ENCODE results near the gene CADM1. TPM values are rescaled to one million over a fixed set of nuclear protein-coding genes. Genes with fewer than 3 reads are reported as not detected.

CADM1 gene
- polyA plus RNA-seq, 6 donors from 2014 or later: not detected

GRCh38 chr11:115411120-115411519 lies 93.1 kb downstream of the CADM1 start:
- no peak overlapping the region for H3K4me3 Mint-ChIP-seq
- peaks cover 0 to 1% (median 0%) of the 10 kb centered on the region in 7 donors for H3K9me3 Mint-ChIP-seq
- ATAC-seq (ENCODE audit: low read depth in 2 of 2): no peak
- H3K36me3 Mint-ChIP-seq: no peaks in the 10 kb centered on the region
- no peak for DNase-seq
- H3K27ac Mint-ChIP-seq: no peak overlapping the region
- H3K4me1 Mint-ChIP-seq: no peaks in the 10 kb centered on the region
- H3K27me3 Mint-ChIP-seq: peaks cover 0 to 8% (median 0%) of the 10 kb centered on the region in 3 donors

DNA sequence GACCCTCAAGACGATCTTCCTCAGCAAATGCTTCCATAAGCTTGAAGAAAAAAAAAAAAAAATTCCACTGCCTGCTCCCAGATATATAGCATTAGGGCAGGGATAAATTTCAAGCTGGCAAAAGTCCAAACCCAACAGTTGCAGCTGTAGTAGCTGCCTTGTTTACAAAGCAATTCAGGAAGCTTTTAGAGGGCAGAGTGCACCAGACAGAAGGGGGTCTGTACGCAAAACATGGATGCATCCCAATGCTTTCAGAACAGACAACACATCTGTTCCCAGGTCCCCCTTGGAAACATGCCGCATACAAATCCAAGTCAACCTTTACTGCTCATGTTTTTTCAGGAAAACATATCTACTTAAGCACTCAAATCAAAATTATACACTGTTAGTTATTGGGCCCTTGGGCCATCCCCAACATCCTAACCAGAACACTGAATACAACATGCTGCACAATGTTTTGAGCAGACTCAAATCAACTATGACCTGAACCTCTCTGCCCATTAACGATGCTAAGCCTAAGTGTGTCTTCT lies 94.5 kb downstream of the CADM1 start:
- H3K36me3 Mint-ChIP-seq: no peaks in the 10 kb centered on the region
- no peak overlapping the region for H3K4me3 Mint-ChIP-seq
- no peak overlapping the region for H3K27ac Mint-ChIP-seq
- H3K9me3 Mint-ChIP-seq: no peaks in the 10 kb centered on the region
- DNase-seq (no peak), ATAC-seq (ENCODE audit: low read depth in 2 of 2) (no peak)
- H3K4me1 Mint-ChIP-seq: no peaks in the 10 kb centered on the region
- peaks cover 0 to 8% (median 0%) of the 10 kb centered on the region in 3 donors for H3K27me3 Mint-ChIP-seq

DNA sequence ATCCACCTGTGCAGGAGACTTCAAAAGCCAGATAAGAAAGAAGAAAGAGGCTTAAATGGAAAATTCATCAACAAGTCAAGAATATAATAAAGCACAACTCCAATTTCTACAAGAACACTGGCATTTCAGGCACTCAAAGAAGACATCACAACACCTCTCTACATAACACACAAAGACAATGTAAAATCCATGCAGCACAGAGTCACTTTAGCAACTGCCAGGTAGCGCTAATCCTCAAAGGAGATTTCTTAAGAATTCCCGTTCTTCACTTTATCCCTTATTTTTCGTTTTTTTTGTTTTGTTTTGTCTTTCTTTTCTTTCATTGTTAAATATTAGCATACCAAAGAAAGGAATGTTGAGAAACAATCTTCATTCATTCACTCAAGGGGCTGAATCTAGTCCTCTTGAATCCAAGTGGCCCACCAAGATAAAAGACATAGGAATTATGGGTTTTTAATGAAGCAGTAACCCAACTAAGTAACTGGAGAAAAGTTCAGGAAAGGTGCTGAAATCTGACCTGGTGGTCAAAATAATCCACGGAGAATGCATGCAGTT lies 95.0 kb downstream of the CADM1 start:
- no peak overlapping the region for H3K27ac Mint-ChIP-seq

DNA sequence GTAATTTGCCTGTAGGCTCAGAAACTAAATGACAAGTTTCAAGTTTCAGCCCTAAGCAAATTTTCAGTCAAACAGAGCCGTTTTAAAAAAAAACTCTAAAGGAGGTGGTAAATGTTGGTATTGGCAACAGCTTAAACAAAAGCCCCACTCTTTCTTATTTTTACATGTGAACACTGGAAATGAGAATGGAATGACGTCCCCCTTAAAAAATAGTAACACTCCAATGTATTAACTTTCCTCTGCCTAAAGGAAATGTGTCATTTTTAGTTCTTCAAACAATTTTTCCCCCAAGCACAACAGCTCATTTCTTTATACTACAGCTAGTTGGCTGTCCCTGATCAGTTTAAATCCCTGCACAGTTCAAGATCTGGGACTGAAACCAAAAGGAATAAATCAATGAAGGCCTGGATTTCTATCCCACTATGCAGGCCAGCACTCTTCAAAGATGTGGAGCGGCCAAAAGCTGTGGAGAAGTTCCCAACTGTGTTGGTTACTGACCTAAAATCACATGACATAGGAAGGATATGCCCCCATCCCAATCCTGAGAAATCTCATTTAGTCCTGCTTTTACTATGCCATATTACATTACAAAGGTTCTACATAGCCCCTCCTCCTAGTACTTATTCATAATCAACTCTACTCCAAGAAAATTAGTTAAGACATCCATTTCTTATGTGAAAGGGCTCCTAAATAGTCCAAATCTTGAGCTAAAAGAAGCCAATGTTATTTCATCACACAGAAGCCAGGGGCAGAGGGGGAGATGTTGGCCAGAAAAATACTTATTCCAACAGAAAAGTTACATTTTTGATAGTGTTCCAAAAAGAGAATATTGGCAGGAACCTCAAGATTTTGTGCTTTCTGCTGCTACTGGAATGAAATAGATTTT lies 95.9 kb downstream of the CADM1 start:
- Mint-ChIP-seq H3K9me3 (no peaks in the 10 kb centered on the region), H3K4me1 (no peaks in the 10 kb centered on the region), H3K36me3 (no peaks in the 10 kb centered on the region), H3K4me3 (no peak overlapping the region), H3K27me3 (peaks cover 0 to 8% (median 0%) of the 10 kb centered on the region in 3 donors), H3K27ac (no peak overlapping the region)
- DNase-seq: no peak
- ATAC-seq (ENCODE audit: low read depth in 2 of 2): no peak

More for the DNA sequence above, 95.0 kb downstream of the CADM1 start:
- no peaks in the 10 kb centered on the region for H3K36me3 Mint-ChIP-seq
- no peak overlapping the region for H3K4me3 Mint-ChIP-seq
- peaks cover 0 to 8% (median 0%) of the 10 kb centered on the region in 3 donors for H3K27me3 Mint-ChIP-seq
- ATAC-seq (ENCODE audit: low read depth in 2 of 2): no peak
- no peaks in the 10 kb centered on the region for H3K9me3 Mint-ChIP-seq
- no peak for DNase-seq
- no peaks in the 10 kb centered on the region for H3K4me1 Mint-ChIP-seq

- Mint-ChIP-seq H3K27me3 (peaks cover 0 to 8% (median 7%) of the 10 kb centered on the region in 3 donors), H3K4me1 (no peaks in the 10 kb centered on the region)
Observed at GRCh38 chr11:115407496-115407895, 96.7 kb downstream of the CADM1 start.

DNA sequence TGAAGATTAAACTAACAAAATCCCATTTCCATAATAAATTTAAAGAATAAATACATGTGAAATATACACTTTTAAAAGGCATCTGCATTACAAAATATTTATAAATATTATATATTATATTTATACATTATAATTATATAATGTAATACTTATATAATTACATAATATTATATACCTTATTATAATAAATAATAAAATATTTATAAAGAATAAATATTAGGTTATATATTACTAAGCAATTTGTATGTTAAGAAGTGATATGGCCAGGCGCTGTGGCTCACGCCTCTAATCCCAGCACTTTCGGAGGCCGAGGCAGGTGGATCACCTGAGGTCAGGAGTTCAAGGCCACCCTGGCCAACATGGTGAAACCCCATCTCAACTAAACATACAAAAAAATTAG lies 97.8 kb downstream of the CADM1 start:
- Mint-ChIP-seq H3K36me3 (no peaks in the 10 kb centered on the region), H3K4me3 (no peak overlapping the region), H3K27ac (no peak overlapping the region), H3K4me1 (no peaks in the 10 kb centered on the region), H3K9me3 (peaks cover 0 to 7% (median 0%) of the 10 kb centered on the region in 7 donors), H3K27me3 (peaks cover 0 to 8% (median 7%) of the 10 kb centered on the region in 3 donors)
- ATAC-seq (ENCODE audit: low read depth in 2 of 2): no peak
- DNase-seq: no peak

More at GRCh38 chr11:115407496-115407895, 96.7 kb downstream of the CADM1 start:
- H3K9me3 Mint-ChIP-seq: peaks cover 0 to 7% (median 0%) of the 10 kb centered on the region in 7 donors
- no peak for DNase-seq
- ATAC-seq (ENCODE audit: low read depth in 2 of 2): no peak
- no peak overlapping the region for H3K27ac Mint-ChIP-seq
- H3K4me3 Mint-ChIP-seq: no peak overlapping the region
- no peaks in the 10 kb centered on the region for H3K36me3 Mint-ChIP-seq

DNA sequence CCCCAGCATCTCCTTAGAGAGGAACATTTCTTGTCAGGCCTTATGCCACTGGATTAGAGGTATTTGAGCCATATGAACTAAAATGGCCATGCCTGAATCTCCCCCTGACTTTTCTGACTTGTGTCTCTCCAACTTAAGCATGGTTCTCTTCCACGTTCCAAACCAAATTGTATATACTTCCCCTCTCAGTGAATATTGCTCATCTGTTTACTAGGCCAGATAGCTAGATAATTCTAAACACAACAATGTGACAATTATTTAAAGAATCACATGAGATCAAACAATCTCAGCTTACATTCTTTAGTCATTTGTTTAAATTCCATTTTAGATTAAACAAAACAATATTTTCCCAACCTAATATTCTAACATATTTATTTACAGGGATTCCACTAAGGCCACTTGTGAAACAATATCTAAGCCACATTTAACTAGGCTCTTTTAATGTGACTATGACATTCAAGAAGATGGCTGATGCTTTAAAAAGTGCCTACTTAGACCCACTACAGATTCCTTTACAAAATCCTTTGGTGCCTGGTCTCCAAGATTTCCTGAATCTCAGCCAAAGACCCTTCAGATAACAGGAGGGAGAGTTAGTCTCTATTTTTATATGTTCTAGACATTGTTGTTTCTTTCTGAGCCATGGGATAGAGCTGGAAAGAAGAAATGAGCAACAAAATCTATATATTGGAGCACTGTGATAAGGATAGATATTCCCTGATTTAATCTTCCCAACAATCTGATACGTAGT lies 105.7 kb downstream of the CADM1 start:
- DNase-seq: no peak

GRCh38 chr11:115396533-115396932 lies 107.7 kb downstream of the CADM1 start:
- no peaks in the 10 kb centered on the region for H3K4me1 Mint-ChIP-seq
- H3K27me3 Mint-ChIP-seq: peaks cover under 1 to 6% (median under 1%) of the 10 kb centered on the region in 3 donors

More for the DNA sequence above, 105.7 kb downstream of the CADM1 start:
- no peak for ATAC-seq (ENCODE audit: low read depth in 2 of 2)
- Mint-ChIP-seq H3K4me1 (no peaks in the 10 kb centered on the region), H3K9me3 (peaks cover 0 to 7% (median 0%) of the 10 kb centered on the region in 7 donors), H3K36me3 (no peaks in the 10 kb centered on the region), H3K4me3 (no peak overlapping the region), H3K27ac (no peak overlapping the region), H3K27me3 (peaks cover 0 to 13% (median 0%) of the 10 kb centered on the region in 3 donors)

DNA sequence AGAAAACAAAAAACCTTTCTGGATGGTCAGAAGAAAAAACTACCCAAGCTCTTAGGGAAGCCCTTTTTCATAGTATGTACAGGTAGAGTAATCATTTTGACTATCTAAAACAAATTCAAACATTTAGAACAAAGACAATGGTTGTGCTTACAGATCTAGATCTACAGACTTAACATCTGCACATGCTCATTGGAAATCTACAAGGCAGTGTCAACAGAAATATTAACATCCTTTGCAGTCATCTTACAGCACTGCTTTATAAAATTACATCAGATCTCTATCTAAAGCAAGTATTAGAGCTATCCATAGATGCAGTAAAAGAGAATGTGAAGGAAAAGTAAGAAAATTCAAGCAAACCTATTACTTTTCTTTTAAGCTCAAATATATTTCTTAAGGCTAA lies 110.3 kb downstream of the CADM1 start:
- Mint-ChIP-seq H3K4me3 (no peak overlapping the region), H3K4me1 (peaks cover 0 to 1% (median 0%) of the 10 kb centered on the region in 3 donors), H3K9me3 (peaks cover 0 to 4% (median 1%) of the 10 kb centered on the region in 7 donors), H3K36me3 (no peaks in the 10 kb centered on the region), H3K27ac (no peak overlapping the region), H3K27me3 (peaks cover 6 to 10% (median 6%) of the 10 kb centered on the region in 3 donors)
- ATAC-seq (ENCODE audit: low read depth in 2 of 2) (no peak), DNase-seq (no peak)

More at GRCh38 chr11:115396533-115396932, 107.7 kb downstream of the CADM1 start:
- DNase-seq (no peak), ATAC-seq (ENCODE audit: low read depth in 2 of 2) (no peak)
- Mint-ChIP-seq H3K27ac (no peak overlapping the region), H3K36me3 (no peaks in the 10 kb centered on the region), H3K9me3 (peaks cover 0 to 1% (median 0%) of the 10 kb centered on the region in 7 donors), H3K4me3 (no peak overlapping the region)

DNA sequence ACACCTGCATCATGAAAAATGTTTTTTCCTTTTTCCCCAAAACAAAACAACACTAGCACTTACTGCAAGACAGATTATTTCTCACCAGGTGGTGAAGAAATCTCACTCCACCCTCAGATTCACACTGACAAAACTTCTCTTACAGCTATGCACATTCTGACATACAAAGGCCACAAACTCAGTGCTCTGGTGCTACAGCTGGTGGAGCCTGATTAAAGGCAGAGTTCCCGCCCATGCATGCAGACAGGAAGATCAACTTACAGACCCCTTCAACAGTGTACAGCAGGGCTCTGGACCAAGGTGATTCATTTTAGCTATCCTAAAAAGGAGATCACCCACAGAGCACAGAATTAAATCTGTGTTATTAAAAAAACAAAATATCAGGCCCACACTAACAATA lies 112.6 kb downstream of the CADM1 start:
- Mint-ChIP-seq H3K36me3 (no peaks in the 10 kb centered on the region), H3K4me3 (no peak overlapping the region), H3K27me3 (peaks cover 6 to 19% (median 6%) of the 10 kb centered on the region in 3 donors), H3K27ac (no peak overlapping the region), H3K4me1 (peaks cover 0 to 1% (median 0%) of the 10 kb centered on the region in 3 donors), H3K9me3 (peaks cover 0 to 5% (median 1%) of the 10 kb centered on the region in 7 donors)
- DNase-seq: no peak
- no peak for ATAC-seq (ENCODE audit: low read depth in 2 of 2)

- peaks cover 0 to 1% (median 0%) of the 10 kb centered on the region in 3 donors for H3K4me1 Mint-ChIP-seq
- H3K4me3 Mint-ChIP-seq: no peak overlapping the region
- H3K36me3 Mint-ChIP-seq: no peaks in the 10 kb centered on the region
- DNase-seq: no peak
- H3K9me3 Mint-ChIP-seq: peaks cover 0 to 5% (median 1%) of the 10 kb centered on the region in 7 donors
- ATAC-seq (ENCODE audit: low read depth in 2 of 2): no peak
- H3K27me3 Mint-ChIP-seq: peaks cover 6 to 19% (median 6%) of the 10 kb centered on the region in 3 donors
- no peak overlapping the region for H3K27ac Mint-ChIP-seq
Observed at GRCh38 chr11:115391160-115391559, 113.1 kb downstream of the CADM1 start.

- H3K27ac Mint-ChIP-seq: no peak overlapping the region
- peaks cover 0 to 5% (median 1%) of the 10 kb centered on the region in 7 donors for H3K9me3 Mint-ChIP-seq
- DNase-seq (no peak), ATAC-seq (ENCODE audit: low read depth in 2 of 2) (no peak)
- H3K27me3 Mint-ChIP-seq: peaks cover 0 to 23% (median 9%) of the 10 kb centered on the region in 3 donors
- H3K4me1 Mint-ChIP-seq: peaks cover 0 to 1% (median 0%) of the 10 kb centered on the region in 3 donors
- no peak overlapping the region for H3K4me3 Mint-ChIP-seq
- no peaks in the 10 kb centered on the region for H3K36me3 Mint-ChIP-seq
Observed at GRCh38 chr11:115390441-115390840, 113.8 kb downstream of the CADM1 start.

DNA sequence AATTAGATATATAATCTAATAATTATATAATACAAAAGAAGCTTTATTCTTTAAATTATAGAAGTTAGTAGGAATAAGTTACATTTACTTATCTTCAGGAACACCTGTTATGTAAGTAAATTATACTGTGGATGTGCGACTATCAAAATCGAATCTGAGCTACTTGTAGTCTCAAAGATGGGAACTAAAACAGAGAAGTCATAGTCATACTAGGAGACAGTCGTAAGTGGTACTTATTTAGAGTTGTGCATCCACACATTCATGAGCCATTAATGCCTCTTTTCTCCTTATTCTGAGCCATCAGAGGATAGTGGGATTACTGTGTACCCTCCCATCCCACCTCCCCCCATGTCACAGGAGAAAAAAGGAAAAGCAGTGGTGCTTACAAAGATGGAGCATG lies 114.4 kb downstream of the CADM1 start:
- H3K27me3 Mint-ChIP-seq: peaks cover 0 to 23% (median 9%) of the 10 kb centered on the region in 3 donors
- peaks cover 0 to 1% (median 0%) of the 10 kb centered on the region in 3 donors for H3K4me1 Mint-ChIP-seq
- ATAC-seq (ENCODE audit: low read depth in 2 of 2): no peak
- H3K27ac Mint-ChIP-seq: no peak overlapping the region
- peaks cover 0 to 5% (median 1%) of the 10 kb centered on the region in 7 donors for H3K9me3 Mint-ChIP-seq
- H3K4me3 Mint-ChIP-seq: no peak overlapping the region
- H3K36me3 Mint-ChIP-seq: no peaks in the 10 kb centered on the region
- DNase-seq: no peak
